Smooth muscle cell (in vitro differentiated cells): ENCODE data around the gene IFNL3. TPM values are rescaled to one million over a fixed set of nuclear protein-coding genes. Genes with fewer than 3 reads are reported as not detected.
"Not testable (repeated sequence)": the region's sequence is repeated elsewhere in the genome, so short reads cannot be mapped to it uniquely, and the experiment has no call there.

Source experiments
- DNase-seq: peaks from one replicate; lab custom pipeline; 2025; ENCODE audit not compliant: unreplicated experiment; lab: John Stamatoyannopoulos, UW
- H2AFZ ChIP-seq: fragments of 200-600 bp; sonication (generic); 2 replicates; pipeline ENCODE4 v1.6.0; 2016; ENCODE audit warnings: antibody characterized with exemption, low read depth, mild to moderate bottlenecking
- H3F3A ChIP-seq: fragments of 200-600 bp; sonication (generic); 2 replicates; pipeline ENCODE4 v1.6.0; 2017; ENCODE audit warnings: antibody characterized with exemption, low read depth
- H3K27ac ChIP-seq: fragments of 200-600 bp; sonication (generic); 2 replicates; pipeline ENCODE4 v1.5.1; 2016; ENCODE audit warnings: low read depth, mild to moderate bottlenecking
- H3K27me3 ChIP-seq: fragments of 200-600 bp; sonication (generic); 2 replicates; pipeline ENCODE4 v1.6.1; 2016; ENCODE audit warnings: low read depth, mild to moderate bottlenecking
- H3K36me3 ChIP-seq: fragments of 200-600 bp; sonication (generic); 2 replicates; pipeline ENCODE4 v1.5.1; 2016; ENCODE audit warnings: low read depth
- H3K4me1 ChIP-seq: fragments of 200-600 bp; sonication (generic); 2 replicates; pipeline ENCODE4 v1.5.1; 2016; ENCODE audit warnings: low read depth
- H3K4me2 ChIP-seq: fragments of 200-600 bp; sonication (generic); 2 replicates; pipeline ENCODE4 v1.6.0; 2016; ENCODE audit warnings: mild to moderate bottlenecking
- H3K4me3 ChIP-seq: fragments of 200-600 bp; sonication (generic); 2 replicates; pipeline ENCODE4 v1.5.1; 2016; ENCODE audit warnings: mild to moderate bottlenecking
- H3K79me2 ChIP-seq: fragments of 200-600 bp; sonication (generic); 2 replicates; pipeline ENCODE4 v1.6.0; 2016; ENCODE audit warnings: low read depth, mild to moderate bottlenecking
- H3K9ac ChIP-seq: fragments of 200-600 bp; sonication (generic); 2 replicates; pipeline ENCODE4 v1.6.0; 2016; ENCODE audit warnings: low read depth
- H3K9me3 ChIP-seq: fragments of 200-600 bp; sonication (generic); replicated peaks from 2 replicates; pipeline ENCODE4 v1.5.1; 2016; ENCODE audit warnings: low read depth
- H4K20me1 ChIP-seq: fragments of 200-600 bp; sonication (generic); 2 replicates; pipeline ENCODE4 v1.6.0; 2016; ENCODE audit warnings: low read depth
- CTCF ChIP-seq: fragments of 200-600 bp; sonication (generic); IDR thresholded peaks from 2 replicates; pipeline ENCODE4 v1.5.1; 2017; ENCODE audit warnings: borderline replicate concordance, mild to moderate bottlenecking, antibody characterized with exemption; ENCODE audit not compliant: insufficient read depth, poor library complexity, severe bottlenecking
- WGBS: methylation state at CpG from one replicate; pipeline ENCODE4 v1.1.7; 2016; ENCODE audit warnings: low lambda C conversion rate; 5-methylcytosine and 5-hydroxymethylcytosine counted together
- polyA plus RNA-seq: library from polyadenylated mRNA; unstranded; fragments of >200 nt; fragmentation: Nextera tagmentation; extraction: Ambion mirVana; gene quantifications from 2 replicates; pipeline ENCODE4 v1.2.1, GENCODE V29; 2016
- total RNA-seq: library from RNA; depleted of rRNA; stranded (reverse); fragments of >200 nt; gene quantifications from 2 replicates; pipeline ENCODE4 v1.2.3, GENCODE V29; 2014

The IFNL3 gene
- total and polyA plus RNA-seq, 2 experiments from 2014 or later = 0.34 TPM; not detected in 1

GRCh38 chr19:39270036-39270871 is 25.4 kb upstream of the IFNL3 start:
- no peak for DNase-seq
- H4K20me1 ChIP-seq = no peaks in the 10 kb centered on the region
- no peaks in the 10 kb centered on the region for H3K9me3 ChIP-seq
- 80% methylated on average over 9 of the region's 9 CpGs for WGBS
- H3K4me1 ChIP-seq = no peaks in the 10 kb centered on the region
- no peaks in the 10 kb centered on the region for H3K36me3 ChIP-seq
- H3K9ac ChIP-seq = no peak overlapping the region
- H3F3A ChIP-seq = no peaks in the 10 kb centered on the region
- no peak overlapping the region for H3K4me3 ChIP-seq
- no peak overlapping the region for H2AFZ ChIP-seq
- no peak overlapping the region for H3K4me2 ChIP-seq
- no peak for TF ChIP-seq CTCF
- H3K79me2 ChIP-seq = no peaks in the 10 kb centered on the region
- peaks cover 48% of the 10 kb centered on the region for H3K27me3 ChIP-seq
- no peak overlapping the region for H3K27ac ChIP-seq

GRCh38 chr19:39269369-39269768 is 24.6 kb upstream of the IFNL3 start:
- not testable (repeated sequence) for H2AFZ ChIP-seq, H3K79me2 ChIP-seq, H3K9ac ChIP-seq, DNase-seq, H3K36me3 ChIP-seq, H4K20me1 ChIP-seq, H3F3A ChIP-seq, H3K9me3 ChIP-seq, H3K27ac ChIP-seq, H3K4me2 ChIP-seq, H3K4me1 ChIP-seq, H3K4me3 ChIP-seq
- H3K27me3 ChIP-seq = peaks cover 51% of the 10 kb centered on the region
- 76% methylated on average over 10 of the region's 10 CpGs for WGBS

GRCh38 chr19:39268531-39269223 is 23.9 kb upstream of the IFNL3 start:
- not testable (repeated sequence) for H3K9ac ChIP-seq, H3F3A ChIP-seq, H3K79me2 ChIP-seq, H3K27ac ChIP-seq, H4K20me1 ChIP-seq, H3K4me2 ChIP-seq, H3K9me3 ChIP-seq, H3K4me3 ChIP-seq, H2AFZ ChIP-seq, H3K36me3 ChIP-seq, DNase-seq, H3K4me1 ChIP-seq
- 83% methylated on average over 10 of the region's 10 CpGs for WGBS
- peaks cover 58% of the 10 kb centered on the region for H3K27me3 ChIP-seq

DNA sequence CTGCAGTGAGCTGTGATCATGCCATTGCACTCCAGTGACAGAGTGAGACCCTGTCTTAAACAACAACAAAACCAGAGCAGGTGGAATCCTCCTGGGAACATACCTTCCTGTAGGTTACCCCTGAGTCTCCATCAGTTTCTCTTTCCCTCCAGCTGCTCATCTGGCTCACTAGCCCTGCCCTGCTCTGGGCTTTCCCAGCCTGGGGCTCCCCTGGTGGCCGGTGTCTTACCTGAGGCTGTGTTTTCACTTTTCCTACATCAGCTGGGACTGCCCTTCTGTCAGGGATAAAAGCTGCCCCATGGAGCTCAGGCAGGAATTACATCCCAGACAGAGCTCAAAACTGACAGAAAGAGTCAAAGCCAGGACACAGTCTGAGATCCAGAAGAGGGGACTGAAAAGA is 23.3 kb upstream of the IFNL3 start, which contains the start of gene IFNL2:
Gene IFNL2, plus strand, starts transcription at position 312 of the 400 bp plus-strand sequence. CDS start 173 bp downstream, outside the sequence.
- not testable (repeated sequence) for DNase-seq, H4K20me1 ChIP-seq, H3K4me2 ChIP-seq, H3K4me3 ChIP-seq, H3K9ac ChIP-seq, H3K36me3 ChIP-seq, H3K9me3 ChIP-seq, H3F3A ChIP-seq, H3K4me1 ChIP-seq, H3K27ac ChIP-seq, H2AFZ ChIP-seq, H3K79me2 ChIP-seq
- peaks cover 61% of the 10 kb centered on the region for H3K27me3 ChIP-seq
- no CpG with 5 or more reads among the region's 1 CpG for WGBS

DNA sequence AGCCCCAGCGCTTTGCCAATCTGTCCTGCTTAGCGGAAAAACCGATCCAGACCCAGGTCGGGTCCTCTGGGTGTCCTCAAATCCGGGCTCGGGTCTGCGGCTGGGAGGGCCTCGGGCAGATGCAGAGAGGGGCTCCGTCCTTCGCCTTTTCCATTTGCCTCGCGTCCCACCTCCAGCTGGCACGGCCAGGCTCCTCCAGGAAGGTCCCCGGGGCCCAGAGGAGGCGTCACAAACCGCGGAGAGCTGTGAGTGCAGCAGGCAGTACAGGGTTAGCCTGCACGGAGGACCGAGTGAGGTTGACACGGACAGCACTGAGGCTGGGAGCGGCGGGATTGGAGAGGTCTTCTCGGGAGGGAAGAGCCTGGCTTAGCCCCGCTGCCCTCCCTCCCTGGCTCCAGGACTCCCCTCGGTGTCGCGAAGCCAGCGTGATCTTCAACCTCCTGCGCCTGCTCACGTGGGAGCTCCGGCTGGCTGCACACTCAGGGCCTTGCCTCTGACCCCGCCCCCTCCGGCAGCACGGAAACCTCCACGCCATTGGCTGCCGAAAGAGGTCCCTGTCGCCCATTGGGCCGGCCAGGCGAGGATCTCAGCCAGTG is 20.6 kb upstream of the IFNL3 start:
- H3K4me2 ChIP-seq = peak overlapping the region; percentile 65
- no peaks in the 10 kb centered on the region for H3F3A ChIP-seq
- H2AFZ ChIP-seq = peak overlapping the region; percentile 31
- peak overlapping the region; percentile 4 for H3K4me3 ChIP-seq
- 56% methylated on average over 39 of the region's 39 CpGs for WGBS
- TF ChIP-seq CTCF = no peak
- no peak overlapping the region for H3K27ac ChIP-seq
- no peaks in the 10 kb centered on the region for H4K20me1 ChIP-seq
- H3K36me3 ChIP-seq = no peaks in the 10 kb centered on the region
- peaks cover 57% of the 10 kb centered on the region for H3K27me3 ChIP-seq
- H3K4me1 ChIP-seq = no peaks in the 10 kb centered on the region
- DNase-seq = no peak
- no peak overlapping the region for H3K9ac ChIP-seq
- no peaks in the 10 kb centered on the region for H3K9me3 ChIP-seq
- no peaks in the 10 kb centered on the region for H3K79me2 ChIP-seq
